B cell (primary cell): Measurements from ENCODE around the gene CDC34. TPM values are rescaled to one million over a fixed set of nuclear protein-coding genes. Genes with fewer than 3 reads are reported as not detected.

Experiments used
- ATAC-seq: fragments of 200-7000 bp; cut with Tn5 transposase; one replicate; pipeline ENCODE4 v1.10.0; 2021; ENCODE audit warnings: low read depth, mild to moderate bottlenecking, moderate number of reproducible peaks, moderate library complexity
- CTCF ChIA-PET: fragments of 350-600 bp; sonication (Branson Sonifier 250); formaldehyde crosslinking; loops from one replicate; lab custom pipeline; 2021; ENCODE audit warnings: antibody characterized with exemption, inconsistent platforms; lab: Charles Lee
- POLR2A ChIA-PET: fragments of 350-600 bp; sonication (Branson Sonifier 250); formaldehyde crosslinking; loops from one replicate; lab custom pipeline; 2021; ENCODE audit warnings: antibody characterized with exemption; lab: Charles Lee
- DNase-seq: peaks from one replicate; pipeline ENCODE4 v3.0.0; 2013
- H2AFZ ChIP-seq: 2 replicates; pipeline ENCODE4 v1.6.1; 2012; ENCODE audit warnings: mild to moderate bottlenecking, low read depth, low read length; ENCODE audit not compliant: insufficient read depth, poor library complexity, severe bottlenecking
- H3K27ac ChIP-seq, 2 donors: 1 replicate in 1 of 2; 2 replicates in 1 of 2; pipeline ENCODE4 v1.5.1; 2012 to 2013; ENCODE audit warnings: low read length in 2 of 2, mild to moderate bottlenecking in 2 of 2, moderate library complexity in 1 of 2
- H3K27me3 ChIP-seq, 4 experiments: fragments of 200-600 bp in 1 of 4; sonication (generic) in 1 of 4; replicated peaks in 1 of 4; 1 replicate in 2 of 4; 2 replicates in 2 of 4; pipeline versions ENCODE4 v1.6.1 to v1.7.0; 2013 to 2016; ENCODE audit warnings: low read length in 3 of 4, mild to moderate bottlenecking in 2 of 4, mixed read lengths in 1 of 4, moderate library complexity in 1 of 4; ENCODE audit not compliant: insufficient read depth in 4 of 4, control insufficient read depth in 3 of 4; ENCODE audit errors: control extremely low read depth in 1 of 4
- H3K36me3 ChIP-seq, 2 experiments: replicated peaks in 1 of 2; 1 replicate in 1 of 2; 2 replicates in 1 of 2; pipeline versions ENCODE4 v1.6.1 to v1.7.1; 2013; ENCODE audit warnings: low read length in 1 of 2; ENCODE audit not compliant: insufficient read depth in 2 of 2, control insufficient read depth in 1 of 2; ENCODE audit errors: control extremely low read depth in 1 of 2, extremely low read depth in 1 of 2
- H3K4me1 ChIP-seq, 2 donors: fragments of 200-600 bp in 1 of 2; sonication (generic) in 1 of 2; 1 replicate in 1 of 2; 2 replicates in 1 of 2; pipeline versions ENCODE4 v1.5.1 to v1.6.1; 2013 to 2017; ENCODE audit warnings: low read length in 2 of 2; ENCODE audit not compliant: control insufficient read depth in 2 of 2, insufficient read depth in 2 of 2
- H3K4me2 ChIP-seq: replicated peaks from 2 replicates; pipeline ENCODE3; 2012; ENCODE audit warnings: mild to moderate bottlenecking, low read depth, low read length; ENCODE audit not compliant: poor library complexity, severe bottlenecking
- H3K4me3 ChIP-seq, 5 experiments: fragments of 200-600 bp in 1 of 5; sonication (generic) in 1 of 5; 1 replicate in 3 of 5; 2 replicates in 2 of 5; pipeline versions ENCODE4 v1.5.1 to v1.7.0; 2011 to 2016; ENCODE audit warnings: low read length in 4 of 5, mild to moderate bottlenecking in 4 of 5, low read depth in 2 of 5, control low read depth in 1 of 5, moderate library complexity in 1 of 5; ENCODE audit not compliant: insufficient read depth in 1 of 5; ENCODE audit errors: control extremely low read depth in 1 of 5, extremely low read depth in 1 of 5
- H3K79me2 ChIP-seq: fragments of 200-600 bp; sonication (generic); one replicate; pipeline ENCODE4 v1.6.0; 2016; ENCODE audit warnings: low read length; ENCODE audit not compliant: control insufficient read depth, insufficient read depth
- H3K9ac ChIP-seq: fragments of 200-600 bp; sonication (generic); 2 replicates; pipeline ENCODE4 v1.6.1; 2017; ENCODE audit warnings: mild to moderate bottlenecking, low read length, moderate library complexity
- H3K9me3 ChIP-seq, 3 donors: one replicate each; pipeline versions ENCODE4 v1.6.1 to v1.7.1; 2013; ENCODE audit warnings: low read length in 2 of 3; ENCODE audit not compliant: control insufficient read depth in 2 of 3, insufficient read depth in 1 of 3; ENCODE audit errors: control extremely low read depth in 1 of 3
- H4K20me1 ChIP-seq: 2 replicates; pipeline ENCODE4 v1.6.0; 2012; ENCODE audit warnings: mild to moderate bottlenecking, low read length; ENCODE audit not compliant: insufficient read depth, control insufficient read depth, poor library complexity, severe bottlenecking
- H3K27ac Mint-ChIP-seq: one replicate; pipeline ENCODE4 v1.8.0; 2021; ENCODE audit warnings: mixed read lengths
- H3K27me3 Mint-ChIP-seq: one replicate; pipeline ENCODE4 v1.8.0; 2021; ENCODE audit warnings: mixed read lengths
- H3K4me1 Mint-ChIP-seq: one replicate; pipeline ENCODE4 v1.8.0; 2021; ENCODE audit warnings: mixed read lengths
- H3K4me3 Mint-ChIP-seq: one replicate; pipeline ENCODE4 v1.8.0; 2021; ENCODE audit warnings: mixed read lengths
- H3K9me3 Mint-ChIP-seq: one replicate; pipeline ENCODE4 v1.8.0; 2022; ENCODE audit warnings: mixed read lengths; ENCODE audit not compliant: insufficient read depth
- EZH2 ChIP-seq: IDR thresholded peaks from 2 replicates; pipeline ENCODE4 v1.6.1; 2012; ENCODE audit warnings: borderline replicate concordance, low read depth, mild to moderate bottlenecking, moderate library complexity, low read length; ENCODE audit not compliant: insufficient read depth, poor library complexity, severe bottlenecking
- WGBS: methylation state at CpG from one replicate; pipeline ENCODE4 v1.1.5; 2013; ENCODE audit warnings: missing lambda C conversion rate; ENCODE audit not compliant: insufficient coverage; 5-methylcytosine and 5-hydroxymethylcytosine counted together
- intact Hi-C: fragments of 100-400 bp; cut with micrococcal nuclease; formaldehyde crosslinking; loops from one replicate; pipeline ENCODE4 v1.10.0; 2022
- polyA plus RNA-seq: library from polyadenylated mRNA; depleted of rRNA; stranded (reverse); fragments of >200 nt; gene quantifications from 2 replicates; pipeline ENCODE4 v1.2.3, GENCODE V29; 2012
- total RNA-seq, 2 donors: library from RNA; stranded (reverse); fragments of 120-200 nt in 1 of 2; gene quantifications; 1 replicate in 1 of 2; 2 replicates in 1 of 2; pipeline versions ENCODE4 v1.2.3 to v1.2.4, GENCODE V29; 2013 to 2022
- TF ChIP-seq, protein P1 (sequence below): fragments of 200-600 bp; IDR thresholded peaks from one replicate; pipeline ENCODE4 v1.8.0; 2022; ENCODE audit warnings: antibody characterized with exemption, mild to moderate bottlenecking

CDC34 gene
- total and polyA plus RNA-seq, 2 donors (not counting 1 experiment from before 2014, with no cell fraction given), result 26.9 to 28.4 TPM

DNA sequence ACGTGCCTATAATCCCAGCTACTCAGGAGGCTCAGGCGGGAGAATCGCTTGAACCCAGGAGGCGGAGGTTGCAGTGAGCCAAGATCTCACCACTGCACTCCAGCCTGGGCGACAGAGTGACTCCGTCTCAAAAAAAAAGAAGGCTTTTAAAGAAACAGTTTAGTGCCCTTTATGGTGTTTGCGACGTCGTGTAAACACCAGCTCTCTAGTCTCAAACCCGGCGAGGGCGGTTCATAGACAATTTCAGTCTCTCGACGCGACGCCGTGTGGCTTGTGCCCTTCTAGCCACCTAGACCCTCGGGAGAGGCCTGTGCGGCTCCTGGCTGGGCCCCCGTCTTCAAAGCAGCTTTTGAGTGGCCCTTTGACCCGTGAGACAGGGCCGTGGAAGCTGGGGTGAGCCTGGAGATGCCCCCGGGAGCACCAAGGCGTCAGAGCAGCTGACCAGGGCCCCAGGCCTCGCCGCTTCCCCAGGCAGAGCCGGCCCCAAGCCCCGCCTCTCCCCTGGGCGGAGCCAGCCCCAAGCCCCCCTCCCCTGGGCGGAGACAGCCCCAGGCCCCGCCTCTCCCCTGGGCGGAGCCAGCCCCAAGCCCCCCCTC lies 40.3 kb upstream of the CDC34 start:
- Histone ChIP-seq H3K4me3 (no peak overlapping the region), H3K27me3 (peaks cover 0 to 22% (median 7%) of the 10 kb centered on the region in 4 experiments), H3K4me1 (peaks cover 5 to 20% of the 10 kb centered on the region in 2 donors), H3K79me2 (no peaks in the 10 kb centered on the region), H3K9ac (no peak overlapping the region), H3K9me3 (peaks cover 0 to 25% (median 0%) of the 10 kb centered on the region in 3 donors), H4K20me1 (no peaks in the 10 kb centered on the region), H2AFZ (no peak overlapping the region), H3K27ac (no peak overlapping the region), H3K36me3 (no peaks in the 10 kb centered on the region), H3K4me2 (no peak overlapping the region)
- no peak overlapping the region for H3K27ac Mint-ChIP-seq
- CTCF ChIA-PET, result interaction anchor here (0.7 to 2.2 kb wide), 2 partner anchors 15 to 19 kb away, joined by 4 to 15 read pairs; no protein-coding TSS in a partner anchor
- no peaks in the 10 kb centered on the region for H3K9me3 Mint-ChIP-seq
- ATAC-seq (no peak), DNase-seq (no peak)
- no peak for TF ChIP-seq EZH2
- TF ChIP-seq, protein P1, sequence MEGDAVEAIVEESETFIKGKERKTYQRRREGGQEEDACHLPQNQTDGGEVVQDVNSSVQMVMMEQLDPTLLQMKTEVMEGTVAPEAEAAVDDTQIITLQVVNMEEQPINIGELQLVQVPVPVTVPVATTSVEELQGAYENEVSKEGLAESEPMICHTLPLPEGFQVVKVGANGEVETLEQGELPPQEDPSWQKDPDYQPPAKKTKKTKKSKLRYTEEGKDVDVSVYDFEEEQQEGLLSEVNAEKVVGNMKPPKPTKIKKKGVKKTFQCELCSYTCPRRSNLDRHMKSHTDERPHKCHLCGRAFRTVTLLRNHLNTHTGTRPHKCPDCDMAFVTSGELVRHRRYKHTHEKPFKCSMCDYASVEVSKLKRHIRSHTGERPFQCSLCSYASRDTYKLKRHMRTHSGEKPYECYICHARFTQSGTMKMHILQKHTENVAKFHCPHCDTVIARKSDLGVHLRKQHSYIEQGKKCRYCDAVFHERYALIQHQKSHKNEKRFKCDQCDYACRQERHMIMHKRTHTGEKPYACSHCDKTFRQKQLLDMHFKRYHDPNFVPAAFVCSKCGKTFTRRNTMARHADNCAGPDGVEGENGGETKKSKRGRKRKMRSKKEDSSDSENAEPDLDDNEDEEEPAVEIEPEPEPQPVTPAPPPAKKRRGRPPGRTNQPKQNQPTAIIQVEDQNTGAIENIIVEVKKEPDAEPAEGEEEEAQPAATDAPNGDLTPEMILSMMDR, result no peak
- intact Hi-C loops, result no loop called here
- H3K4me3 Mint-ChIP-seq, result no peak overlapping the region
- H3K27me3 Mint-ChIP-seq, result peaks cover 2% of the 10 kb centered on the region
- peaks cover 2% of the 10 kb centered on the region for H3K4me1 Mint-ChIP-seq
- 89% methylated on average over 26 of the region's 32 CpGs for WGBS
- POLR2A ChIA-PET, result no interaction called here

DNA sequence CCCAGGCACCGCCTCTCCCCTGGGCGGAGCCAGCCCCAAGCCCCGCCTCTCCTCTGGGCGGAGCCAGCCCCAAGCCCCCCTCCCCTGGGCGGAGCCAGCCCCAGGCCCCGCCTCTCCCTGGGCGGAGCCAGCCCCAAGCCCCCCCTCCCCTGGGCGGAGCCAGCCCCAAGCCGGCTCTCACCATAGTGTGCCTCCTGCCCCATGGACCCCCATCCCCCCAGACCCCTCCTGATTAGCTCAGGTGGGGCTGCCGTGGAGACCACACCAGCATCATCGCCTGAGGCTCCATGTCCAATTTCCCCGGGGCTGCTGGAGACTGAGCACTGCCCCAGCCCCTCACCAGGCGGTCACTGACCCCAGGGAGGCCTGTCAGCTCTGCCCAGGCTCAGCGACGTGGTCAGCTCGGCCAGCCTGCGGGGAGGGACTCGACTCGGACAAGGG lies 39.4 kb upstream of the CDC34 start:
- H3K27ac Mint-ChIP-seq, result no peak overlapping the region
- no peak for ATAC-seq
- H3K4me1 Mint-ChIP-seq, result peaks cover 2% of the 10 kb centered on the region
- no peaks in the 10 kb centered on the region for H3K9me3 Mint-ChIP-seq
- no peak overlapping the region for H2AFZ ChIP-seq
- intact Hi-C loops, result no loop called here
- no peak overlapping the region for H3K9ac ChIP-seq
- H3K27me3 Mint-ChIP-seq, result no peaks in the 10 kb centered on the region
- peaks cover 0 to 23% (median 0%) of the 10 kb centered on the region in 3 donors for H3K9me3 ChIP-seq
- POLR2A ChIA-PET, result no interaction called here
- TF ChIP-seq EZH2, result no peak
- TF ChIP-seq, protein P1, result no peak
- no peaks in the 10 kb centered on the region for H4K20me1 ChIP-seq
- no peak overlapping the region for H3K4me3 ChIP-seq
- peaks cover 0 to 24% (median 8%) of the 10 kb centered on the region in 4 experiments for H3K27me3 ChIP-seq
- H3K27ac ChIP-seq, result no peak overlapping the region
- no peaks in the 10 kb centered on the region for H3K79me2 ChIP-seq
- H3K36me3 ChIP-seq, result no peaks in the 10 kb centered on the region
- DNase-seq, result peak; percentile 49
- peaks cover 6 to 20% of the 10 kb centered on the region in 2 donors for H3K4me1 ChIP-seq
- WGBS, result 83% methylated on average over 3 of the region's 19 CpGs
- H3K4me2 ChIP-seq, result no peak overlapping the region
- CTCF ChIA-PET, result interaction anchor here (2.2 kb wide), 1 partner anchor 14 kb away, joined by 15 read pairs; no protein-coding TSS in a partner anchor
- H3K4me3 Mint-ChIP-seq, result no peak overlapping the region
